Mucosa of stomach (tissue), 1 donor: ENCODE measurements around the gene C1QTNF8.

Experiments used
- H3K27me3 ChIP-seq: one replicate; pipeline ENCODE4 v1.7.0; 2013; ENCODE audit warnings: mild to moderate bottlenecking, low read length; ENCODE audit not compliant: control insufficient read depth, insufficient read depth
- H3K36me3 ChIP-seq: one replicate; pipeline ENCODE4 v1.7.0; 2013; ENCODE audit warnings: low read length; ENCODE audit not compliant: control insufficient read depth, insufficient read depth
- H3K4me1 ChIP-seq: one replicate; pipeline ENCODE4 v1.7.0; 2013; ENCODE audit warnings: mild to moderate bottlenecking, low read length; ENCODE audit not compliant: control insufficient read depth, insufficient read depth
- H3K4me3 ChIP-seq: one replicate; pipeline ENCODE4 v1.7.0; 2013; ENCODE audit warnings: low read length
- H3K9ac ChIP-seq: one replicate; pipeline ENCODE4 v1.7.0; 2013; ENCODE audit warnings: mild to moderate bottlenecking, low read length, moderate library complexity
- H3K9me3 ChIP-seq: one replicate; pipeline ENCODE4 v1.7.0; 2013; ENCODE audit warnings: mild to moderate bottlenecking, low read length, moderate library complexity; ENCODE audit not compliant: control insufficient read depth
- donor health status: Pancreatic carcinoma.

The C1QTNF8 gene, protein sequence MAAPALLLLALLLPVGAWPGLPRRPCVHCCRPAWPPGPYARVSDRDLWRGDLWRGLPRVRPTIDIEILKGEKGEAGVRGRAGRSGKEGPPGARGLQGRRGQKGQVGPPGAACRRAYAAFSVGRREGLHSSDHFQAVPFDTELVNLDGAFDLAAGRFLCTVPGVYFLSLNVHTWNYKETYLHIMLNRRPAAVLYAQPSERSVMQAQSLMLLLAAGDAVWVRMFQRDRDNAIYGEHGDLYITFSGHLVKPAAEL

GRCh38 chr16:1096169-1097082 lies at the start of gene C1QTNF8:
Gene C1QTNF8, minus strand, starts transcription at chr16:1096244. Its CDS starts 1,322 bp downstream, at chr16:1094922.
- Histone ChIP-seq H3K36me3 (no peaks in the 10 kb centered on the region), H3K27me3 (peaks cover 60% of the 10 kb centered on the region), H3K9ac (no peak within 1 kb of the TSS), H3K4me1 (peaks cover 20% of the 10 kb centered on the region), H3K4me3 (no peak within 1 kb of the TSS), H3K9me3 (no peaks in the 10 kb centered on the region)

DNA sequence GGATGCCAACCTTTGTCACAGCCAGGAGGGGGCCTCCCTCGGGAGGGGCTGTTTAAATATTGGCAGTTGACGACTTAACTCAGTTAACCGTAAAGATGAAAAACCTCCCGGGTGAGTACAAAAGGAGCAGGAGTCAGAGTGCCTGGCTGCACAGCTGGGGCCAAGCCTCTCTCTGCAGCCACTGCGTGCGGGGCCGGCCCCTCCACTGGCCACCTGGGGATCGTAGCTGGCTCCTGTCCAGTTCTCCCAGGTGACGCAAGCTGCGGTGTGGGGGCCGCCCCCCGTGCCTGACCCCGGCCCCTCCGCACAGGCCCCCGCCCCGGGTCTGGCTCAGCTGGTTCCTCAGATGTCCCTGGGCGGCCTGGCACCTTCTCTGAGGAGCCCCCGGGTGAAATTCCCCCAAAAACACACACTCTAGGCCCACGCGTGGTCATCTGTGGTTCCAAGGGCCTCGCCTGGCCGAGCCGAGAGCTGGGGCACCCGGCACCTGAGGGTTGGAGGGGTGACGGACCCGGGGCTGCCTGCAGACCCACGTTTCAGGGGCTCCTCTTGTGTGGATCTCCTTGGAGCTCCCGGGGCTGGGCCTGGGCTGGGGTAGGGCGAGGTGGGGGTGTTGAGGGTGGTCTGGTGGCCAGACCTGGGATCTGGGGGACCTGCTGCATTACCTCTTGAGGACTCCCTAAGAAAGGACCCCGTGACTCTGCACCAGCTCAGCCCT lies 49.5 kb upstream of the C1QTNF8 start:
- Histone ChIP-seq H3K9me3 (no peaks in the 10 kb centered on the region), H3K36me3 (no peaks in the 10 kb centered on the region), H3K9ac (no peak overlapping the region), H3K27me3 (peaks cover 2% of the 10 kb centered on the region), H3K4me1 (no peaks in the 10 kb centered on the region), H3K4me3 (no peak overlapping the region)

- no peaks in the 10 kb centered on the region for H3K4me1 ChIP-seq
- no peaks in the 10 kb centered on the region for H3K9me3 ChIP-seq
- peaks cover 7% of the 10 kb centered on the region for H3K27me3 ChIP-seq
- no peak overlapping the region for H3K4me3 ChIP-seq
- H3K9ac ChIP-seq: no peak overlapping the region
- no peaks in the 10 kb centered on the region for H3K36me3 ChIP-seq
These were observed 48.7 kb upstream of the C1QTNF8 start for GRCh38 chr16:1144476-1145382.

GRCh38 chr16:1143761-1144450 lies 47.9 kb upstream of the C1QTNF8 start:
- Histone ChIP-seq H3K9ac (no peak overlapping the region), H3K4me1 (no peaks in the 10 kb centered on the region), H3K9me3 (no peaks in the 10 kb centered on the region), H3K27me3 (peaks cover 7% of the 10 kb centered on the region), H3K4me3 (no peak overlapping the region), H3K36me3 (no peaks in the 10 kb centered on the region)

GRCh38 chr16:1142911-1143310 lies 46.9 kb upstream of the C1QTNF8 start:
- H3K27me3 ChIP-seq: peaks cover 7% of the 10 kb centered on the region
- H3K4me3 ChIP-seq: no peak overlapping the region
- H3K36me3 ChIP-seq: no peaks in the 10 kb centered on the region
- no peaks in the 10 kb centered on the region for H3K9me3 ChIP-seq
- no peak overlapping the region for H3K9ac ChIP-seq
- H3K4me1 ChIP-seq: no peaks in the 10 kb centered on the region

GRCh38 chr16:1141716-1142115 lies 45.7 kb upstream of the C1QTNF8 start:
- Histone ChIP-seq H3K9me3 (no peaks in the 10 kb centered on the region), H3K36me3 (no peaks in the 10 kb centered on the region), H3K9ac (no peak overlapping the region), H3K27me3 (peaks cover 7% of the 10 kb centered on the region), H3K4me1 (no peaks in the 10 kb centered on the region), H3K4me3 (no peak overlapping the region)

GRCh38 chr16:1141191-1141590 lies 45.1 kb upstream of the C1QTNF8 start:
- H3K36me3 ChIP-seq: no peaks in the 10 kb centered on the region
- no peak overlapping the region for H3K4me3 ChIP-seq
- H3K4me1 ChIP-seq: no peaks in the 10 kb centered on the region
- peaks cover 7% of the 10 kb centered on the region for H3K27me3 ChIP-seq
- H3K9me3 ChIP-seq: no peaks in the 10 kb centered on the region
- no peak overlapping the region for H3K9ac ChIP-seq

GRCh38 chr16:1140582-1141162 lies 44.6 kb upstream of the C1QTNF8 start:
- Histone ChIP-seq H3K36me3 (no peaks in the 10 kb centered on the region), H3K9me3 (no peaks in the 10 kb centered on the region), H3K4me3 (no peak overlapping the region), H3K27me3 (peaks cover 7% of the 10 kb centered on the region), H3K4me1 (no peaks in the 10 kb centered on the region), H3K9ac (no peak overlapping the region)

- H3K9ac ChIP-seq: no peak overlapping the region
- no peaks in the 10 kb centered on the region for H3K9me3 ChIP-seq
- no peaks in the 10 kb centered on the region for H3K36me3 ChIP-seq
- peaks cover 16% of the 10 kb centered on the region for H3K4me1 ChIP-seq
- no peak overlapping the region for H3K4me3 ChIP-seq
- H3K27me3 ChIP-seq: peaks cover 11% of the 10 kb centered on the region
These were observed 41.6 kb upstream of the C1QTNF8 start for GRCh38 chr16:1137604-1138003.

DNA sequence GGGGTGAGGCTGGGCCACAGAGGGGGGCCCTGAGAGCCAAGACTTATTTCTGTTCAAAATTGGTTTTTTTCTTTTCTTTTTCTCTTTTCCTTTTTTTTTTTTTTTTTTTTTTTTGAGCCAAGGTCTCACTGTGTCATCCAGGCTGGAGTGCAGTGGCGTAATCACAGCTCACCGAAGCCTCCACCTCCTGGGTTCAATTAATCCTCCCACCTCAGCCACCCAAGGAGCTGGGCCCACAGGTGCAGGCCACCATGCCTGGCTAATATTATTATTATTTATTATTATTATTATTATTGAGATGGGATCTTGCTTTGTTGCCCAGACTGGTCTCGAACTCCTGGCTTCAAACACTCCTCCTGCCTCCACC lies 39.4 kb upstream of the C1QTNF8 start:
- Histone ChIP-seq H3K4me3 (no peak overlapping the region), H3K27me3 (peaks cover 8% of the 10 kb centered on the region), H3K36me3 (no peaks in the 10 kb centered on the region), H3K4me1 (peaks cover 16% of the 10 kb centered on the region), H3K9ac (no peak overlapping the region), H3K9me3 (no peaks in the 10 kb centered on the region)
